ENCODE data around the gene NDUFA7. TPM values are rescaled to one million over a fixed set of nuclear protein-coding genes. Genes with fewer than 3 reads are reported as not detected.
A peak's percentile ranks its signal among the peaks of the same experiment; 100 is the strongest.

The NDUFA7 gene
- total and polyA plus RNA-seq, 2 donors from 2014 or later = 51.2 to 304 TPM

DNA sequence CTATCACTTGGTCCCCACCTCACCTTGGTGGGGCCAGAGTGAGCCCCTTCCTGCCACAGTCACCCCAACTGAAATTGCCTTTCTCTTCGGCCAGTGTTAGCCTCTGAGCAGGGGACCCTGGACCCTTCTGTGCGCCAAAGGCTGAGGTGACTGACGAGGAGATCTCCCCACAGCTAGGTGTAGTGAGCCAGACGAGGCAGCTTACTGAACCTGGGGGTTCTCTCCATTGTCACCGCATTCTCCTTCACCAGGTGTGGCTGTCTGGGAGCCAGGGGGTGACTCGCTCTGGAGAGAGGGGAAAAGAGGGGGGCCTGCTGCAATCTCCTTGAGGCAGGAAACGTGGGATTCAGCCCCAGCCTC is 1.4 kb upstream of the NDUFA7 start:
- intact Hi-C loops (cut with DNase I) = no loop called here
- Histone ChIP-seq H3K27ac (ENCODE audit: low read depth in 2 of 2, low read length in 2 of 2) (no peak overlapping the region), H3K4me3 (ENCODE audit: low read length in 3 of 3) (peak overlapping the region; percentile 5 to 99 (median 89)), H3K9ac (ENCODE audit: low read length in 3 of 3) (peak overlapping the region in 1 of 3 donors; percentile 96), H3K36me3 (ENCODE audit: control insufficient read depth in 2 of 3, insufficient read depth in 3 of 3, low read length in 3 of 3) (peaks cover 2 to 7% (median 6%) of the 10 kb centered on the region in 3 donors), H3K4me1 (ENCODE audit: control insufficient read depth in 2 of 3, insufficient read depth in 2 of 3, low read depth in 1 of 3, low read length in 3 of 3) (peaks cover 3 to 22% (median 10%) of the 10 kb centered on the region in 3 donors), H3K27me3 (ENCODE audit: control insufficient read depth, insufficient read depth, low read length) (no peaks in the 10 kb centered on the region), H3K9me3 (ENCODE audit: control insufficient read depth in 2 of 3, insufficient read depth in 1 of 3, low read length in 3 of 3) (no peaks in the 10 kb centered on the region)
- TF ChIP-seq, protein P1, sequence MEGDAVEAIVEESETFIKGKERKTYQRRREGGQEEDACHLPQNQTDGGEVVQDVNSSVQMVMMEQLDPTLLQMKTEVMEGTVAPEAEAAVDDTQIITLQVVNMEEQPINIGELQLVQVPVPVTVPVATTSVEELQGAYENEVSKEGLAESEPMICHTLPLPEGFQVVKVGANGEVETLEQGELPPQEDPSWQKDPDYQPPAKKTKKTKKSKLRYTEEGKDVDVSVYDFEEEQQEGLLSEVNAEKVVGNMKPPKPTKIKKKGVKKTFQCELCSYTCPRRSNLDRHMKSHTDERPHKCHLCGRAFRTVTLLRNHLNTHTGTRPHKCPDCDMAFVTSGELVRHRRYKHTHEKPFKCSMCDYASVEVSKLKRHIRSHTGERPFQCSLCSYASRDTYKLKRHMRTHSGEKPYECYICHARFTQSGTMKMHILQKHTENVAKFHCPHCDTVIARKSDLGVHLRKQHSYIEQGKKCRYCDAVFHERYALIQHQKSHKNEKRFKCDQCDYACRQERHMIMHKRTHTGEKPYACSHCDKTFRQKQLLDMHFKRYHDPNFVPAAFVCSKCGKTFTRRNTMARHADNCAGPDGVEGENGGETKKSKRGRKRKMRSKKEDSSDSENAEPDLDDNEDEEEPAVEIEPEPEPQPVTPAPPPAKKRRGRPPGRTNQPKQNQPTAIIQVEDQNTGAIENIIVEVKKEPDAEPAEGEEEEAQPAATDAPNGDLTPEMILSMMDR (IDR thresholded peaks at IDR 0.05; ENCODE audit: borderline replicate concordance, extremely low read depth, insufficient read depth) = no peak
- FAIRE-seq (no peak), DNase-seq (no peak)

DNA sequence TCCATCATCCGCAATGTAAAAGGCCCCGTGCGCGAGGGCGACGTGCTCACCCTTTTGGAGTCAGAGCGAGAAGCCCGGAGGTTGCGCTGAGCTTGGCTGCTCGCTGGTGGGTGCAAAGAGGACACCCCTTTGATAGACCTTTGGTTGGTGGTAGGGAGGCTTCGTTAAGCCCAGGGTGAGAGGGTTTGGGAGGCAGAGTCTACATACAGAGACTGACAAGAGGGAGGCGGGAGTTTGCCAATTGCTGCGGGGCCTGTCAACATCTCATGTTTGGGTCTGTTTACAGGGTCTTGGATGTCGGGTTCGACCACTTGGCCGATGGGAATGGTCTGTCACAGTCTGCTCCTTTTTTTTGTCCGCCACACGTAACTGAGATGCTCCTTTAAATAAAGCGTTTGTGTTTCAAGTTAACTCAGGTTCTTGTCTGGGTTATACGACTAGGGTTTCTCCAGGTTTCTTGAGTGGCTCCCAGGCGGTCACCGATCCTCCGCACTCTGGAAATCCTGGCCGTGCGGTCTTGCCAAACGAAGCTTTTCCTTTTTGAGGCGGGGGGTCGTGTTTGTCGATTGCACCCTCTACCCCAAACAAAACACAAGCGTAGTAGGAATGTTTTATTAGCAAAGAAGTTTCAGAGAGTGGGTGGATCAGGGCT is 937 bp upstream of the NDUFA7 start:
- TF ChIP-seq, protein P1 (IDR thresholded peaks at IDR 0.05; ENCODE audit: borderline replicate concordance, extremely low read depth, insufficient read depth) = no peak
- no peak for FAIRE-seq
- intact Hi-C loops (cut with DNase I) = no loop called here
- Histone ChIP-seq H3K9ac (ENCODE audit: low read length in 3 of 3) (peak overlapping the region; percentile 37 to 97 (median 96)), H3K27ac (ENCODE audit: low read depth in 2 of 2, low read length in 2 of 2) (peak overlapping the region; percentile 86 to 94), H3K4me1 (ENCODE audit: control insufficient read depth in 2 of 3, insufficient read depth in 2 of 3, low read depth in 1 of 3, low read length in 3 of 3) (peaks cover 3 to 22% (median 10%) of the 10 kb centered on the region in 3 donors), H3K9me3 (ENCODE audit: control insufficient read depth in 2 of 3, insufficient read depth in 1 of 3, low read length in 3 of 3) (no peaks in the 10 kb centered on the region), H3K27me3 (ENCODE audit: control insufficient read depth, insufficient read depth, low read length) (no peaks in the 10 kb centered on the region), H3K4me3 (ENCODE audit: low read length in 3 of 3) (peak overlapping the region; percentile 75 to 99 (median 89)), H3K36me3 (ENCODE audit: control insufficient read depth in 2 of 3, insufficient read depth in 3 of 3, low read length in 3 of 3) (peaks cover 2 to 7% (median 6%) of the 10 kb centered on the region in 3 donors)
- DNase-seq = no peak

DNA sequence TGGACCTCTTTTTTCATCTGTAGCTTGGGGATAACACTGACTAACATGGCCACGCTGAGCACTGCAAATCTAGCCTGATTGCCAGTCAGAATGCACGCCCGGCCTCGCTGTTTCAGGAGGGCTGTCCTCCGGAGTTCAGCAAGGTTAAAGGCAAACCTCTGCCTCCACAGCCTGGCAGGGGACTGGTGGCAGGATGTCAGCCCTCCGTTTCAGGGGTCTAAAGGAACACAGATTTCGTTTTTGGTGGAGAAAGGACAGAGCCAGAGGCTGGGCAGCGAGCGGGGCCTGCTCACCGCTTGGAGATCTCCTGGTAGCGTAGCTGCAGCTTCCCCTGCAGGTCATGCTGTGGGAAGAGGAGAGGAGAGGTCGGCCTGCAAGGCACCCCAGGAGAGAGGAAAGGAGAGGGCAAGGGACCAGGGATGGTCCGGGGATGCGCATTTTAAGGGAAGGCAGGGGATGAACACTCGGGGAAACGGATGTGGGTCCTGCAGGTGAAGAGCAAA is 560 bp downstream of the NDUFA7 start:
- H3K9me3 ChIP-seq (ENCODE audit: control insufficient read depth in 2 of 3, insufficient read depth in 1 of 3, low read length in 3 of 3) = no peaks in the 10 kb centered on the region
- H3K27me3 ChIP-seq (ENCODE audit: control insufficient read depth, insufficient read depth, low read length) = no peaks in the 10 kb centered on the region
- H3K36me3 ChIP-seq (ENCODE audit: control insufficient read depth in 2 of 3, insufficient read depth in 3 of 3, low read length in 3 of 3) = peaks cover 2 to 10% (median 6%) of the 10 kb centered on the region in 3 donors
- H3K9ac ChIP-seq (ENCODE audit: low read length in 3 of 3) = peak overlapping the region; percentile 73 to 100 (median 96)
- FAIRE-seq = no peak
- intact Hi-C loops (cut with DNase I) = no loop called here
- H3K27ac ChIP-seq (ENCODE audit: low read depth in 2 of 2, low read length in 2 of 2) = peak overlapping the region; percentile 86 to 94
- DNase-seq = no peak
- peaks cover 3 to 22% (median 10%) of the 10 kb centered on the region in 3 donors for H3K4me1 ChIP-seq (ENCODE audit: control insufficient read depth in 2 of 3, insufficient read depth in 2 of 3, low read depth in 1 of 3, low read length in 3 of 3)
- peak overlapping the region; percentile 75 to 99 (median 89) for H3K4me3 ChIP-seq (ENCODE audit: low read length in 3 of 3)
- TF ChIP-seq, protein P1 (IDR thresholded peaks at IDR 0.05; ENCODE audit: borderline replicate concordance, extremely low read depth, insufficient read depth) = no peak
